Endothelial cell (in vitro differentiated cells): Measurements from ENCODE around the gene CHRD. TPM values are rescaled to one million over a fixed set of nuclear protein-coding genes. Genes with fewer than 3 reads are reported as not detected.

Experiments used
- DNase-seq: peaks from one replicate; pipeline ENCODE4 v3.0.0; 2021; ENCODE audit warnings: low spot score
- H3K27ac Mint-ChIP-seq: one replicate; pipeline ENCODE4 v1.8.0; 2021; ENCODE audit warnings: mixed read lengths, inconsistent platforms; ENCODE audit not compliant: unreplicated experiment
- H3K27me3 Mint-ChIP-seq: one replicate; pipeline ENCODE4 v1.8.0; 2021; ENCODE audit warnings: mild to moderate bottlenecking, moderate library complexity, mixed read lengths, inconsistent platforms; ENCODE audit not compliant: unreplicated experiment
- H3K36me3 Mint-ChIP-seq: one replicate; pipeline ENCODE4 v1.8.0; 2021; ENCODE audit warnings: mild to moderate bottlenecking, low read depth, mixed read lengths, inconsistent platforms; ENCODE audit not compliant: unreplicated experiment
- H3K4me1 Mint-ChIP-seq: one replicate; pipeline ENCODE4 v1.8.0; 2021; ENCODE audit warnings: mild to moderate bottlenecking, mixed read lengths, inconsistent platforms; ENCODE audit not compliant: unreplicated experiment
- H3K4me3 Mint-ChIP-seq: one replicate; pipeline ENCODE4 v1.8.0; 2021; ENCODE audit warnings: mild to moderate bottlenecking, mixed read lengths, inconsistent platforms; ENCODE audit not compliant: unreplicated experiment
- H3K9me3 Mint-ChIP-seq: one replicate; pipeline ENCODE4 v1.8.0; 2021; ENCODE audit warnings: mixed read lengths, inconsistent platforms; ENCODE audit not compliant: unreplicated experiment
- total RNA-seq: library from RNA; stranded (reverse); fragmentation: NEBNext Ultra II Directional; extraction: Animal tissue kit (Norgen Biotek cat#: 25700); gene quantifications from one replicate; pipeline ENCODE4 v1.2.1, GENCODE V29; 2021; ENCODE audit not compliant: unreplicated experiment
- TF ChIP-seq, protein P1 (sequence below): fragments of 200-600 bp; sonication (generic); IDR thresholded peaks from one replicate; pipeline ENCODE4 v1.5.0; 2021; ENCODE audit warnings: antibody characterized with exemption; ENCODE audit not compliant: unreplicated experiment

The CHRD gene
- total RNA-seq, 1 donor from 2014 or later = 2.4 TPM

DNA sequence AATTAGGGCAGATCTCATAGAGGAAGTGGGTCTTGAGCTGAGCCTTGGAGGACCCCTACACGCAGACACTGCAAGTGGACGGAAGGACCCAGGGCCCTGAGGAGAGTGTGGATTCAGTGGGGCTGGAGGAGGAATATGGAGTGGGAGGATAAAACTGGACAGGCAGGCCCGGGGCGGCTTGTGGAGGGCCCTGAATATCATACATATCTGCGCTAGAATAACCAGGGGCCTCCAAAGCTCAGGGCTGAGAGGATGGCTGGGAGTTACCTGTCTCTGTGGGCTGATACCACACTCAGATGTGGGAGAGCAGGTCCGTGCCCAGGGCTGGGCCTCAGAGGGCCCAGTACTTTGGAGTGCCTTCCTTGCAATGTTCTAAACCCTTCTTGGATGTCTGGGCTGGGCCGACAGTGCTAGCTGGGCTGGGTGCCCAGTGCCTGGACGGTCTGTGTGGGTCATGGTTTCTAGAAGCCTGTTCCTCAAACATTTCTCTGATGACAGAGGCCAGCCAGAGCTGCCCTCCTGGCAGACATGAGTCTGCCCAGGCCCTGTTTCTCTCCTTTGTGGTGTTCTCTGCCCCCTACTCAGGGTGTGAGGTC, 29.6 kb downstream of the CHRD start:
- Mint-ChIP-seq H3K4me1 (no peaks in the 10 kb centered on the region), H3K4me3 (no peak overlapping the region), H3K27ac (no peak overlapping the region), H3K36me3 (no peaks in the 10 kb centered on the region), H3K27me3 (peaks cover 1% of the 10 kb centered on the region), H3K9me3 (no peaks in the 10 kb centered on the region)
- TF ChIP-seq, protein P1, sequence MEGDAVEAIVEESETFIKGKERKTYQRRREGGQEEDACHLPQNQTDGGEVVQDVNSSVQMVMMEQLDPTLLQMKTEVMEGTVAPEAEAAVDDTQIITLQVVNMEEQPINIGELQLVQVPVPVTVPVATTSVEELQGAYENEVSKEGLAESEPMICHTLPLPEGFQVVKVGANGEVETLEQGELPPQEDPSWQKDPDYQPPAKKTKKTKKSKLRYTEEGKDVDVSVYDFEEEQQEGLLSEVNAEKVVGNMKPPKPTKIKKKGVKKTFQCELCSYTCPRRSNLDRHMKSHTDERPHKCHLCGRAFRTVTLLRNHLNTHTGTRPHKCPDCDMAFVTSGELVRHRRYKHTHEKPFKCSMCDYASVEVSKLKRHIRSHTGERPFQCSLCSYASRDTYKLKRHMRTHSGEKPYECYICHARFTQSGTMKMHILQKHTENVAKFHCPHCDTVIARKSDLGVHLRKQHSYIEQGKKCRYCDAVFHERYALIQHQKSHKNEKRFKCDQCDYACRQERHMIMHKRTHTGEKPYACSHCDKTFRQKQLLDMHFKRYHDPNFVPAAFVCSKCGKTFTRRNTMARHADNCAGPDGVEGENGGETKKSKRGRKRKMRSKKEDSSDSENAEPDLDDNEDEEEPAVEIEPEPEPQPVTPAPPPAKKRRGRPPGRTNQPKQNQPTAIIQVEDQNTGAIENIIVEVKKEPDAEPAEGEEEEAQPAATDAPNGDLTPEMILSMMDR = no peak
- DNase-seq = no peak

DNA sequence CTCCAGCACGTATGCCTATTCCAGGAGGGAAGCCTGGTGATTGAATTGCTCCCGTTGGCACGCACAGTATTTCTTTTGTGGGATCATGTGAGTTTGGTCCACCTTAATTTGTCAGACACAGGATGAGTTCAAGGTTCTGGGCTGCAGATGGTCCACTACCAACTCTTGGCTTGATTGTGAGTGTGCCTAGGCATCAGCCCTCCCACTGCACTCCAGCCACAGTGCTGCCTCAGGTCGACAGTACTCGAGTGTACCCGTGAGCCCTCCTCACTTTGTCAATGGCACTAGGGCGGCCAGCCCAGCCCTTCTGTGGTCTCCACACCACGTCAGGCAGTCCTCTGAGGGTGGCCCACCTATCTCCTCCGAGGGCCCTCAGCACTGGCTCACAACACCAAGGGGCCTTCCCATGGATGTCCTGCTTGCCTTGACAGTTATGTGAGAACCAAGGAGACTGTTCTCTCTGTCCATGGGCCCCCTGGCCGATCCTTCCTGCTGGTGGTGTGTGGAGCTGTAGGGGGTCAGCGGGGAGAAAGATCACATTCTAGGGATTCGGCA, 30.2 kb downstream of the CHRD start:
- Mint-ChIP-seq H3K27me3 (peaks cover 1% of the 10 kb centered on the region), H3K27ac (no peak overlapping the region), H3K36me3 (no peaks in the 10 kb centered on the region), H3K9me3 (no peaks in the 10 kb centered on the region), H3K4me1 (no peaks in the 10 kb centered on the region), H3K4me3 (no peak overlapping the region)
- TF ChIP-seq, protein P1 = no peak
- no peak for DNase-seq

DNA sequence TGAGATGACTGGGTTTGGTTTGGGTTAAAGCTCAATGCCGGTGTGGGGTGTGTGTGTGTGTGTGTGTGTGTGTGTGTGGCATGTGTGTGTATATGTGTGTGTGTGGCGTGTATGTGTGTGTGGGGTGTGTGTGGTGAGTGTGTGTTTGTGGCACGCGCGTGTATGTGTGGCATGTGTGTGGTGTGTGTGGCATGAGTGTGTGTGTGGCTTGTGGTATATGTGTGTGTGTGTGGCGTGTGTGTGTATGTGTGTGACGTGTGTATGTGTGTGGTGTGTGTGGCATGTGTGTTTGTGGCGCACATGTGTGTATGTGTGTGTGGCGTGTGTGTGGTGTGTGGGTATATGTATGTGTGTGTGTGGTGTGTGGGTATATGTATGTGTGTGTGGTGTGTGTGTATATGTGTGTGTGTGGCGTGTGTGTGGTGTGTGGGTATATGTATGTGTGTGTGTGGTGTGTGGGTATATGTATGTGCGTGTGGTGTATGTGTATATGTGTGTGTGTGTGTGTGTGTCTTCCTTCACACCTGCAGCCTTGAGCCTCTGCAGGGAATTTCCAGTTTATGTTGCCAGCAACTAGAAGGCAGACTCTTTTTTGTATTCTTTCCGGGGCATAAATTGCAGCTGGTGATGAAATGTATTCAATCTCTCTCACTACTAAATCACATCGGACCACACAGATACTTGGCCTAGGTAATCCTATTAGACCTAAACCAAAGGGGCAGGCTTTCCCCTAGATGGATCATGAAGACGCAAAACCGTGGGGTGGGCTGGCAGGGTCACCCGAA, 34.8 kb downstream of the CHRD start:
- Mint-ChIP-seq H3K36me3 (peaks cover 4% of the 10 kb centered on the region), H3K9me3 (no peaks in the 10 kb centered on the region), H3K27me3 (peaks cover 3% of the 10 kb centered on the region), H3K4me1 (peaks cover 2% of the 10 kb centered on the region), H3K27ac (no peak overlapping the region), H3K4me3 (no peak overlapping the region)
- TF ChIP-seq, protein P1 = no peak
- DNase-seq = no peak

DNA sequence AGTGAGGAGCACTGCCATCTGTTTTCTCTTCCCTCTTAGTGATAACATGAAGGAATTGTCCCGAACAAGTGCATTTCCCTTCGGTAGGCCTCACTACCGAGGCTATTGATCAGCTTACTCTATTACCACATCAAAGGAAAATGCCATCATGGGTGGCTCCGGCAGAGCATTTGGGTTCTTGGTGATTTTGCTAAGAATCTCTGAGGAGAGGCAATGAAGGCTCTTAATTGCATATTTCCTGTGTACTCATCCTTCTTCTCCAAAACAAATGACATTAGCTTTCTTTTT, 35.3 kb downstream of the CHRD start:
- no peaks in the 10 kb centered on the region for H3K9me3 Mint-ChIP-seq

More for the DNA sequence above, 35.3 kb downstream of the CHRD start:
- Mint-ChIP-seq H3K27ac (no peak overlapping the region), H3K36me3 (peaks cover 4% of the 10 kb centered on the region), H3K27me3 (peaks cover 3% of the 10 kb centered on the region), H3K4me3 (no peak overlapping the region), H3K4me1 (peaks cover 2% of the 10 kb centered on the region)
- DNase-seq = no peak
- TF ChIP-seq, protein P1 = no peak
